A549 (cell line): ENCODE measurements around the gene DAB2IP. TPM values are rescaled to one million over a fixed set of nuclear protein-coding genes. Genes with fewer than 3 reads are reported as not detected.
A peak's percentile ranks its signal among the peaks of the same experiment; 100 is the strongest.

Source experiments
- ATAC-seq, 2 experiments: fragments of 200-7000 bp in 1 of 2; fragments of >200 bp in 1 of 2; cut with Nextera tagmentation in 1 of 2; cut with Tn5 transposase in 1 of 2; 3 replicates each; pipeline versions ENCODE4 v1.8.0 to v1.9.1; 2018 to 2020; ENCODE audit warnings: mild to moderate bottlenecking in 1 of 2, moderate library complexity in 1 of 2
- CTCF ChIA-PET: fragments of 300-600 bp; sonication (Branson Sonifier 250); formaldehyde crosslinking; extraction: SDS; loops from one replicate; lab custom pipeline; 2021; ENCODE audit warnings: antibody characterized with exemption, inconsistent platforms; lab: Yijun Ruan, JAX
- POLR2A ChIA-PET: fragments of 350-600 bp; formaldehyde crosslinking; extraction: SDS; loops from one replicate; lab custom pipeline; 2021; ENCODE audit warnings: antibody characterized with exemption, inconsistent platforms; lab: Yijun Ruan, JAX
- DNase-seq, 2 experiments: peaks; one replicate each; pipeline versions ENCODE4 v3.0.0 to v3.0.0-alpha.2; 2011 to 2016; ENCODE audit warnings: low read depth in 1 of 2, low spot score in 1 of 2
- FAIRE-seq: peaks from 2 replicates; lab custom pipeline; 2011; peaks lifted over from hg19 to GRCh38; lab: Jason Lieb, UNC
- H3K27ac ChIP-seq, 2 experiments: fragments of >200 bp; sonication (Bioruptor Twin); formaldehyde crosslinking; 3 replicates each; pipeline ENCODE4 v1.5.1; 2016 to 2017
- H3K4me1 ChIP-seq: fragments of >200 bp; sonication (Bioruptor Twin); formaldehyde crosslinking; 3 replicates; pipeline ENCODE4 v1.6.1; 2016
- H3K4me2 ChIP-seq: fragments of >200 bp; sonication (Bioruptor Twin); formaldehyde crosslinking; 3 replicates; pipeline ENCODE4 v1.6.1; 2016
- H3K4me3 ChIP-seq: fragments of >200 bp; sonication (Bioruptor Twin); formaldehyde crosslinking; 3 replicates; pipeline ENCODE4 v1.5.1; 2016
- H3K9me3 ChIP-seq: fragments of >200 bp; sonication (Bioruptor Twin); formaldehyde crosslinking; 3 replicates; pipeline ENCODE4 v1.6.1; 2016
- BHLHE40 ChIP-seq: IDR thresholded peaks from 2 replicates; pipeline ENCODE4 v1.6.1; 2012; ENCODE audit warnings: low read depth, low read length, inconsistent platforms
- CBX2 ChIP-seq: fragments of 200-600 bp; sonication (generic); IDR thresholded peaks from 2 replicates; pipeline ENCODE4 v1.6.1; 2016; ENCODE audit warnings: low read depth, mild to moderate bottlenecking, borderline replicate concordance
- CEBPB ChIP-seq, 2 experiments: fragments of >200 bp in 1 of 2; sonication (Bioruptor Twin) in 1 of 2; formaldehyde crosslinking in 1 of 2; IDR thresholded peaks; 2 replicates each; pipeline ENCODE4 v1.6.1; 2012 to 2016
- CHD4 ChIP-seq: fragments of 200-600 bp; sonication (generic); IDR thresholded peaks from 2 replicates; pipeline ENCODE4 v1.6.1; 2016; ENCODE audit warnings: antibody characterized with exemption, mild to moderate bottlenecking, borderline replicate concordance
- EP300 ChIP-seq, 2 experiments: fragments of >200 bp; sonication (Bioruptor Twin); formaldehyde crosslinking; IDR thresholded peaks; 2 replicates in 1 of 2; 3 replicates in 1 of 2; pipeline ENCODE4 v1.6.1; 2016 to 2017
- ESRRA ChIP-seq: fragments of 150-350 bp; IDR thresholded peaks from 2 replicates; pipeline ENCODE4 v1.6.1; 2014; ENCODE audit warnings: mild to moderate bottlenecking, low read length, borderline replicate concordance
- FOSB ChIP-seq: fragments of 250-450 bp; sonication (Bioruptor Pico); IDR thresholded peaks from 2 replicates; pipeline ENCODE4 v1.5.0; 2020; ENCODE audit warnings: mild to moderate bottlenecking, moderate library complexity
- FOSL2 ChIP-seq, 2 experiments: fragments of 450-650 bp in 1 of 2; fragments of >200 bp in 1 of 2; sonication (Bioruptor Twin) in 1 of 2; formaldehyde crosslinking; IDR thresholded peaks; 2 replicates each; pipeline versions ENCODE4 v1.5.0 to v1.6.1; 2016 to 2020; ENCODE audit warnings: mild to moderate bottlenecking in 1 of 2, moderate library complexity in 1 of 2
- FOXS1 ChIP-seq: fragments of 250-450 bp; sonication (Bioruptor Pico); IDR thresholded peaks from 2 replicates; pipeline ENCODE4 v1.5.0; 2020; ENCODE audit warnings: mild to moderate bottlenecking, moderate library complexity
- HEYL ChIP-seq: fragments of 250-450 bp; sonication (Bioruptor Pico); IDR thresholded peaks from 2 replicates; pipeline ENCODE4 v1.8.0; 2021; ENCODE audit warnings: mild to moderate bottlenecking, moderate library complexity
- HOXB13 ChIP-seq: fragments of 250-450 bp; sonication (Bioruptor Pico); IDR thresholded peaks from 2 replicates; pipeline ENCODE4 v1.5.0; 2020; ENCODE audit warnings: low read depth, mild to moderate bottlenecking, moderate library complexity
- KDM1A ChIP-seq: fragments of 200-600 bp; sonication (generic); IDR thresholded peaks from 2 replicates; pipeline ENCODE4 v1.6.1; 2016; ENCODE audit warnings: low read depth, mild to moderate bottlenecking
- KDM5A ChIP-seq: fragments of 200-600 bp; sonication (generic); IDR thresholded peaks from 2 replicates; pipeline ENCODE4 v1.6.1; 2016; ENCODE audit warnings: antibody characterized with exemption, mild to moderate bottlenecking
- MAFK ChIP-seq: fragments of 450-650 bp; IDR thresholded peaks from 2 replicates; pipeline ENCODE4 v1.6.1; 2014; ENCODE audit not compliant: partially characterized antibody
- MAZ ChIP-seq: fragments of 150-350 bp; IDR thresholded peaks from 2 replicates; pipeline ENCODE4 v1.6.1; 2014; ENCODE audit warnings: antibody characterized with exemption, low read depth, low read length, borderline replicate concordance
- NFE2L2 ChIP-seq: fragments of 150-350 bp; conservative IDR thresholded peaks from 2 replicates; pipeline ENCODE4 v1.6.1; 2014; ENCODE audit warnings: low read length
- NPAS2 ChIP-seq: fragments of 250-450 bp; sonication (Bioruptor Pico); IDR thresholded peaks from 2 replicates; pipeline ENCODE4 v1.8.0; 2022; ENCODE audit warnings: mild to moderate bottlenecking, moderate library complexity, borderline replicate concordance
- NR3C1 ChIP-seq: fragments of >200 bp; sonication (Bioruptor Twin); formaldehyde crosslinking; IDR thresholded peaks from 3 replicates; pipeline ENCODE4 v1.6.1; 2017
- POLR2A ChIP-seq: IDR thresholded peaks from 2 replicates; pipeline ENCODE4 v1.6.1; 2012; ENCODE audit warnings: mild to moderate bottlenecking, low read length
- RCOR1 ChIP-seq: fragments of 150-350 bp; IDR thresholded peaks from 2 replicates; pipeline ENCODE4 v1.6.1; 2014; ENCODE audit warnings: antibody characterized with exemption, low read length, low read depth
- SMC3 ChIP-seq: fragments of >200 bp; sonication (Bioruptor Twin); formaldehyde crosslinking; IDR thresholded peaks from 3 replicates; pipeline ENCODE4 v1.6.1; 2018; ENCODE audit warnings: inconsistent platforms
- TP53 ChIP-seq: fragments of 250-450 bp; sonication (Bioruptor Pico); IDR thresholded peaks from 2 replicates; pipeline ENCODE4 v1.5.0; 2021; ENCODE audit warnings: mild to moderate bottlenecking, moderate library complexity
- ZC3H11A ChIP-seq: fragments of 450-650 bp; IDR thresholded peaks from 2 replicates; pipeline ENCODE4 v1.6.1; 2014; ENCODE audit warnings: antibody characterized with exemption, mild to moderate bottlenecking
- ZFP36 ChIP-seq: fragments of 450-650 bp; IDR thresholded peaks from 2 replicates; pipeline ENCODE4 v1.6.1; 2014; ENCODE audit warnings: borderline replicate concordance; ENCODE audit not compliant: partially characterized antibody
- ZSCAN20 ChIP-seq: fragments of 250-450 bp; sonication (Bioruptor Pico); IDR thresholded peaks from 2 replicates; pipeline ENCODE4 v1.8.0; 2022; ENCODE audit warnings: mild to moderate bottlenecking, moderate library complexity
- WGBS: methylation state at CpG from one replicate; pipeline ENCODE4 v1.1.6; 2017; ENCODE audit errors: missing lambda C conversion rate; 5-methylcytosine and 5-hydroxymethylcytosine counted together
- polyA plus RNA-seq, 4 experiments: library from polyadenylated mRNA; depleted of rRNA in 3 of 4; stranded (reverse); fragments of >200 nt; fragmentation: RNase III in 1 of 4; extraction: RNeasy Plus Mini Kit Qiagen cat#74134 plus additional on column Dnase treatment in 1 of 4; gene quantifications; 2 replicates in 3 of 4; 3 replicates in 1 of 4; pipeline ENCODE4 v1.2.3, GENCODE V29; 2011 to 2017
- TF ChIP-seq, protein P1 (sequence below): fragments of 200-600 bp; sonication (generic); IDR thresholded peaks from 2 replicates; pipeline ENCODE4 v1.6.1; 2016; ENCODE audit warnings: antibody characterized with exemption, mild to moderate bottlenecking, moderate library complexity
- TF ChIP-seq, protein P2 (sequence below): fragments of 250-450 bp; sonication (Bioruptor Pico); IDR thresholded peaks from 2 replicates; pipeline ENCODE4 v1.5.0; 2020; ENCODE audit warnings: low read depth, mild to moderate bottlenecking, moderate library complexity

Gene DAB2IP
- polyA plus RNA-seq, 2 of the 4 experiments (the other 2 are of a cell fraction) = 9.7 to 13.9 TPM

DNA sequence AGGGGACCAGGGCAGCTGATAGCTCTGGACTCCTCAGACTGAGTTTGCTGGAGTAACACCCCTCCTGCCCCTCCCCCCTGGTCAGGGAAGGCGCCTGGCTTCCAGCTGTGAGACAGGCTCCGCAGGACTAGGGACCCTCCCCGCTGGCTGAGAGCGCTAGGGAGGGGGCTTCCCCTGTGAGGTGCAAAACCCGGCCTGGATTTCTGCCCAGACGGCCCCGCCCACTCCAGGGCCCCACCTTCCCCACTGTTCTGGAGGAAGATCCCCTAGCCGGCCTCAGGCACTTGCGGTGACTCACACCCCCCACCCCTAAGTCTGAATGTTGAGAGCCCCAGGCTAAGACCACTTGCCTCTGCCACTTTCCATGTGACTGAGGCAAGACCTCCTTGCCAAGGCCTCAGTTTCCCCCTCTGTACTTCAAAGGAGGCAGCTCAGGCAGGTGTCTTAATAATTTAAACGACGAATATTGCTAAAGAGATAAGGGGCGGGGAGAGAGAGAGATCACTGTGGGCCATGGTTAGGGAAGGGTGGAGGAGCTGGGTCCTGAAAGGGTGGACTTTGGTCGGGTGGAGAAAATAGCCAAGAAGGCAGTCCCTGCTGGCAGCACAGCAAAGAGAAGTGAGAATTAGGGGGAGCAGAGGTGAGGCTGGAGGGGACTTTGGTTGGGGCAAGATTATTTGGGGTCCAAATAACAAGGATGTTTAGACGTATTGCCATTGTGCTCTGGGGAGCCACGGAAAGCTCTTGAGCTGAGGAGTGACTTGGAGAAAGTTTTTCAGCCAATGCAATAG lies 1.0 kb upstream of the DAB2IP start:
- H3K27ac ChIP-seq = peak overlapping the region; percentile 89 to 98
- peak overlapping the region; percentile 88 for H3K4me3 ChIP-seq
- 10% methylated on average over 10 of the region's 15 CpGs for WGBS
- H3K4me2 ChIP-seq = peak overlapping the region; percentile 97
- DNase-seq (peak in 1 of 2 experiments; percentile 62), ATAC-seq (peak; percentile 47 to 79; a peak in 5 of 6 replicates)
- H3K9me3 ChIP-seq = no peaks in the 10 kb centered on the region
- CTCF ChIA-PET = interaction anchor here (0.6 to 2.8 kb wide), 6 partner anchors 30 to 104 kb away, joined by 3 to 9 read pairs (median 5); no protein-coding TSS in a partner anchor
- POLR2A ChIA-PET = no interaction called here
- H3K4me1 ChIP-seq = peaks cover 45% of the 10 kb centered on the region
- TF ChIP-seq HEYL (CRISPR knock-in tag) (no peak), ESRRA (no peak), ZC3H11A (no peak), ZFP36 (peak; percentile 85), CEBPB (IDR thresholded peaks at IDR 0.05) (no peak), KDM1A (peak; percentile 68; the same call in 1 of the 2 replicates), CHD4 (no peak), FOSL2 (IDR thresholded peaks at IDR 0.05) (0 out of 2 replicates have a peak, but pooled peaks have one; percentile 13), FOSL2 (CRISPR knock-in tag; IDR thresholded peaks at IDR 0.05) (peak; percentile 71), EP300 (IDR thresholded peaks at IDR 0.05) (no peak), TP53 (CRISPR knock-in tag) (no peak)
- TF ChIP-seq, protein P1, sequence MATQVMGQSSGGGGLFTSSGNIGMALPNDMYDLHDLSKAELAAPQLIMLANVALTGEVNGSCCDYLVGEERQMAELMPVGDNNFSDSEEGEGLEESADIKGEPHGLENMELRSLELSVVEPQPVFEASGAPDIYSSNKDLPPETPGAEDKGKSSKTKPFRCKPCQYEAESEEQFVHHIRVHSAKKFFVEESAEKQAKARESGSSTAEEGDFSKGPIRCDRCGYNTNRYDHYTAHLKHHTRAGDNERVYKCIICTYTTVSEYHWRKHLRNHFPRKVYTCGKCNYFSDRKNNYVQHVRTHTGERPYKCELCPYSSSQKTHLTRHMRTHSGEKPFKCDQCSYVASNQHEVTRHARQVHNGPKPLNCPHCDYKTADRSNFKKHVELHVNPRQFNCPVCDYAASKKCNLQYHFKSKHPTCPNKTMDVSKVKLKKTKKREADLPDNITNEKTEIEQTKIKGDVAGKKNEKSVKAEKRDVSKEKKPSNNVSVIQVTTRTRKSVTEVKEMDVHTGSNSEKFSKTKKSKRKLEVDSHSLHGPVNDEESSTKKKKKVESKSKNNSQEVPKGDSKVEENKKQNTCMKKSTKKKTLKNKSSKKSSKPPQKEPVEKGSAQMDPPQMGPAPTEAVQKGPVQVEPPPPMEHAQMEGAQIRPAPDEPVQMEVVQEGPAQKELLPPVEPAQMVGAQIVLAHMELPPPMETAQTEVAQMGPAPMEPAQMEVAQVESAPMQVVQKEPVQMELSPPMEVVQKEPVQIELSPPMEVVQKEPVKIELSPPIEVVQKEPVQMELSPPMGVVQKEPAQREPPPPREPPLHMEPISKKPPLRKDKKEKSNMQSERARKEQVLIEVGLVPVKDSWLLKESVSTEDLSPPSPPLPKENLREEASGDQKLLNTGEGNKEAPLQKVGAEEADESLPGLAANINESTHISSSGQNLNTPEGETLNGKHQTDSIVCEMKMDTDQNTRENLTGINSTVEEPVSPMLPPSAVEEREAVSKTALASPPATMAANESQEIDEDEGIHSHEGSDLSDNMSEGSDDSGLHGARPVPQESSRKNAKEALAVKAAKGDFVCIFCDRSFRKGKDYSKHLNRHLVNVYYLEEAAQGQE = no peak
- TF ChIP-seq, all 56 proteins: peak for 3
- FAIRE-seq = no peak

DNA sequence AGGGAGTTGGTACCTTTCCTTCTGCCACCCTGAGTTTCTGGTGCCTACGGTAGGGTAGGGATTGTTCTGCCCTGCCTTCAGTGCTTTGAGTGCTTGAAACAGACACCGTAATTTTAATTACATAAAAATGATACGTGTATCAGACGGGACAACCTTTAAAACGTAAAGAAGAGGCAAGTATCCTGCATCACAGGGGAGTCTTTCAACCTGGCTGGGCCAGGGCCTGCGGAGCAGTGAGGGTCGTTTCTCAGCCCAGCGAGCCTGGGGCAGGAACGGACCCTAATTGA lies 483 bp upstream of the DAB2IP start:
- DNase-seq (no peak), FAIRE-seq (no peak), ATAC-seq (peak in 1 of 2 experiments; percentile 20; a peak in 2 of 6 replicates)
- ChIA-PET POLR2A (no interaction called here), CTCF (interaction anchor here (0.6 to 2.8 kb wide), 5 partner anchors 29 to 105 kb away, joined by 3 to 9 read pairs (median 4); no protein-coding TSS in a partner anchor)
- peak overlapping the region; percentile 97 for H3K4me2 ChIP-seq
- H3K4me1 ChIP-seq = peaks cover 45% of the 10 kb centered on the region
- peak overlapping the region; percentile 89 to 98 for H3K27ac ChIP-seq
- no peaks in the 10 kb centered on the region for H3K9me3 ChIP-seq
- TF ChIP-seq MAZ = no peak
- TF ChIP-seq NR3C1 = no peak
- TF ChIP-seq NFE2L2 = no peak
- TF ChIP-seq, protein P1 = no peak
- no peak for TF ChIP-seq CBX2
- TF ChIP-seq KDM5A = no peak
- no peak for TF ChIP-seq HOXB13 (CRISPR knock-in tag)
- TF ChIP-seq MAFK = no peak
- no peak for TF ChIP-seq TP53 (CRISPR knock-in tag)
- no peak for TF ChIP-seq POLR2A
- no peak for TF ChIP-seq RCOR1
- TF ChIP-seq BHLHE40 = no peak
- no peak for TF ChIP-seq FOSB (CRISPR knock-in tag)
- TF ChIP-seq, protein P2, sequence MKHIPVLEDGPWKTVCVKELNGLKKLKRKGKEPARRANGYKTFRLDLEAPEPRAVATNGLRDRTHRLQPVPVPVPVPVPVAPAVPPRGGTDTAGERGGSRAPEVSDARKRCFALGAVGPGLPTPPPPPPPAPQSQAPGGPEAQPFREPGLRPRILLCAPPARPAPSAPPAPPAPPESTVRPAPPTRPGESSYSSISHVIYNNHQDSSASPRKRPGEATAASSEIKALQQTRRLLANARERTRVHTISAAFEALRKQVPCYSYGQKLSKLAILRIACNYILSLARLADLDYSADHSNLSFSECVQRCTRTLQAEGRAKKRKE (CRISPR knock-in tag) = no peak
- TF ChIP-seq SMC3 = no peak
- TF ChIP-seq NPAS2 (CRISPR knock-in tag) = no peak
- no peak for TF ChIP-seq ZC3H11A
- no peak for TF ChIP-seq FOXS1 (CRISPR knock-in tag)
- no peak for TF ChIP-seq ZSCAN20 (CRISPR knock-in tag)
- 23% methylated on average over 9 of the region's 9 CpGs for WGBS
- peak overlapping the region; percentile 88 for H3K4me3 ChIP-seq
